Measurements from ENCODE around the gene GC. TPM values are rescaled to one million over a fixed set of nuclear protein-coding genes. Genes with fewer than 3 reads are reported as not detected.

The GC gene, protein sequence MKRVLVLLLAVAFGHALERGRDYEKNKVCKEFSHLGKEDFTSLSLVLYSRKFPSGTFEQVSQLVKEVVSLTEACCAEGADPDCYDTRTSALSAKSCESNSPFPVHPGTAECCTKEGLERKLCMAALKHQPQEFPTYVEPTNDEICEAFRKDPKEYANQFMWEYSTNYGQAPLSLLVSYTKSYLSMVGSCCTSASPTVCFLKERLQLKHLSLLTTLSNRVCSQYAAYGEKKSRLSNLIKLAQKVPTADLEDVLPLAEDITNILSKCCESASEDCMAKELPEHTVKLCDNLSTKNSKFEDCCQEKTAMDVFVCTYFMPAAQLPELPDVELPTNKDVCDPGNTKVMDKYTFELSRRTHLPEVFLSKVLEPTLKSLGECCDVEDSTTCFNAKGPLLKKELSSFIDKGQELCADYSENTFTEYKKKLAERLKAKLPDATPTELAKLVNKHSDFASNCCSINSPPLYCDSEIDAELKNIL
- total RNA-seq: not detected

DNA sequence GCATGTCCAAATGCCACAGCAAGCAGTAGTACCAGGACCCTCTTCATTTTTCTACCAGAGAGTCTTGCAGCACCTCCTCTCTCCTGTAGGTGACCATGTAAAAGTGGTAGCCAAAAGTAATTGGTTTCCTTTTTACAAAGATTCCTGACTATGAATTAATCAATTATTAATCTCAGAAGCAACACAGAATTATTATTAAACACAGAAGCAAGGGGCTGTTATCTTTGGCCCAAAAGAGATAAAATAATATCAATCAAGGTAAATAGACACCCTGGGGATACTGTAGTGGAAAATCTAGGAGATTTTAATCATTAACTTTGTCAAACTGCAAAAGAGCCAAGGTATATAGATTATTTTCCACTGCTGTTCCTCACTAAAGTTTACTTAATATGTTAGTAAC lies at the start of gene GC:
Gene GC, minus strand, starts transcription at position 108 of the 400 bp plus-strand sequence. Its CDS starts 61 bp downstream, at position 47.

Small RNA genes within 50 kb of the gene (small RNA-seq; reads per million reads assigned to genes)
- not detected for gene RNA5SP163

Other genes starting within 250 kb of the GC start
- gene NPFFR2, start 247.9 kb upstream of the GC start, total RNA-seq: 1.6 TPM

All from diencephalon (tissue), 1 donor.